HEK293T (cell line): Measurements from ENCODE around the gene HASPIN.

Experiments
- CTCF ChIA-PET: fragments of 350-600 bp; formaldehyde crosslinking; extraction: SDS; loops from one replicate; lab custom pipeline; 2021; ENCODE audit warnings: antibody characterized with exemption, inconsistent platforms; lab: Yijun Ruan, JAX
- POLR2A ChIA-PET: fragments of 350-600 bp; formaldehyde crosslinking; extraction: SDS; loops from one replicate; lab custom pipeline; 2020; ENCODE audit warnings: antibody characterized with exemption, inconsistent platforms; lab: Yijun Ruan, JAX
- DNase-seq: peaks from one replicate; pipeline ENCODE4 v3.0.0; 2012; ENCODE audit warnings: mixed read lengths; ENCODE audit errors: extremely low spot score
- ARNT ChIP-seq: fragments of 450-650 bp; IDR thresholded peaks from 2 replicates; pipeline ENCODE4 v1.6.1; 2017; ENCODE audit warnings: mild to moderate bottlenecking
- BHLHE40 ChIP-seq: fragments of 450-650 bp; IDR thresholded peaks from 2 replicates; pipeline ENCODE4 v1.6.1; 2016; ENCODE audit warnings: mild to moderate bottlenecking, moderate library complexity, borderline replicate concordance
- CTBP1 ChIP-seq: fragments of 450-650 bp; IDR thresholded peaks from 2 replicates; pipeline ENCODE4 v1.6.1; 2016; ENCODE audit warnings: borderline replicate concordance
- ELF4 ChIP-seq: fragments of 450-650 bp; IDR thresholded peaks from 2 replicates; pipeline ENCODE4 v1.6.1; 2017; ENCODE audit warnings: antibody characterized with exemption
- FOXA1 ChIP-seq: fragments of 450-650 bp; IDR thresholded peaks from 2 replicates; pipeline ENCODE4 v1.6.1; 2016; ENCODE audit warnings: mild to moderate bottlenecking
- FOXK2 ChIP-seq: fragments of 450-650 bp; IDR thresholded peaks from 2 replicates; pipeline ENCODE4 v1.6.1; 2016; ENCODE audit warnings: mild to moderate bottlenecking
- FOXM1 ChIP-seq: fragments of 450-650 bp; IDR thresholded peaks from 2 replicates; pipeline ENCODE4 v1.6.1; 2017; ENCODE audit warnings: mild to moderate bottlenecking, borderline replicate concordance
- HDGF ChIP-seq: fragments of 450-650 bp; IDR thresholded peaks from 2 replicates; pipeline ENCODE4 v1.6.1; 2017; ENCODE audit warnings: antibody characterized with exemption, borderline replicate concordance
- L3MBTL2 ChIP-seq: fragments of 450-650 bp; conservative IDR thresholded peaks from 2 replicates; pipeline ENCODE4 v1.6.1; 2016; ENCODE audit warnings: mild to moderate bottlenecking
- LEF1 ChIP-seq: fragments of 450-650 bp; IDR thresholded peaks from 2 replicates; pipeline ENCODE4 v1.6.1; 2017; ENCODE audit warnings: mild to moderate bottlenecking, borderline replicate concordance
- NFRKB ChIP-seq: fragments of 450-650 bp; IDR thresholded peaks from 2 replicates; pipeline ENCODE4 v1.6.1; 2016; ENCODE audit warnings: mild to moderate bottlenecking, moderate library complexity
- PKNOX1 ChIP-seq: fragments of 450-650 bp; IDR thresholded peaks from 2 replicates; pipeline ENCODE4 v1.6.1; 2016
- SP1 ChIP-seq: fragments of 450-650 bp; IDR thresholded peaks from 2 replicates; pipeline ENCODE4 v1.6.1; 2017
- SUZ12 ChIP-seq: fragments of 450-650 bp; IDR thresholded peaks from 2 replicates; pipeline ENCODE4 v1.6.1; 2016; ENCODE audit warnings: mild to moderate bottlenecking
- TARDBP ChIP-seq: fragments of 450-650 bp; IDR thresholded peaks from 2 replicates; pipeline ENCODE4 v1.6.1; 2016
- ZNF384 ChIP-seq: fragments of 450-650 bp; IDR thresholded peaks from 2 replicates; pipeline ENCODE4 v1.6.1; 2016

The HASPIN gene

GRCh38 chr17:3748576-3748975 is 24.9 kb downstream of the HASPIN start:
- POLR2A ChIA-PET, result no interaction called here
- TF ChIP-seq PKNOX1 (no peak), HDGF (no peak), SP1 (no peak), ELF4 (no peak), BHLHE40 (no peak), TARDBP (no peak), FOXM1 (no peak), ARNT (no peak), LEF1 (no peak), NFRKB (no peak), CTBP1 (no peak)
- DNase-seq, result no peak
- CTCF ChIA-PET, result no interaction called here

GRCh38 chr17:3750296-3750695 is 26.6 kb downstream of the HASPIN start:
- POLR2A ChIA-PET, result no interaction called here
- DNase-seq, result no peak
- CTCF ChIA-PET, result no interaction called here
- TF ChIP-seq L3MBTL2 (no peak), FOXM1 (no peak), ARNT (no peak), ELF4 (no peak), CTBP1 (no peak), HDGF (no peak), FOXK2 (no peak)

- no peak for DNase-seq
- ChIA-PET CTCF (interaction anchor here (0.8 to 1.0 kb wide), 2 partner anchors 13 to 17 kb away, joined by 3 read pairs; no protein-coding TSS in a partner anchor), POLR2A (no interaction called here)
- TF ChIP-seq HDGF, result no peak
- TF ChIP-seq NFRKB, result no peak
- TF ChIP-seq ZNF384, result no peak
- no peak for TF ChIP-seq SP1
- TF ChIP-seq ELF4, result no peak
- TF ChIP-seq FOXK2, result no peak
- TF ChIP-seq ARNT, result no peak
- TF ChIP-seq SUZ12, result no peak
- TF ChIP-seq PKNOX1, result no peak
- no peak for TF ChIP-seq TARDBP
- TF ChIP-seq FOXA1, result no peak
- TF ChIP-seq LEF1, result no peak
- no peak for TF ChIP-seq BHLHE40
- no peak for TF ChIP-seq FOXM1
- TF ChIP-seq L3MBTL2, result no peak
- no peak for TF ChIP-seq CTBP1
These were observed 27.2 kb downstream of the HASPIN start for GRCh38 chr17:3750926-3751325.

- TF ChIP-seq FOXM1, result no peak
- no peak for TF ChIP-seq SUZ12
- TF ChIP-seq SP1, result no peak
- TF ChIP-seq CTBP1, result no peak
- no peak for TF ChIP-seq FOXA1
- no peak for TF ChIP-seq LEF1
- TF ChIP-seq ARNT, result no peak
- no peak for TF ChIP-seq FOXK2
- TF ChIP-seq BHLHE40, result no peak
- TF ChIP-seq HDGF, result no peak
- no peak for TF ChIP-seq PKNOX1
- TF ChIP-seq TARDBP, result no peak
- TF ChIP-seq NFRKB, result no peak
- no peak for TF ChIP-seq ELF4
- no peak for TF ChIP-seq ZNF384
- ChIA-PET CTCF (interaction anchor here (1.0 kb wide), 1 partner anchor 14 kb away, joined by 3 read pairs; no protein-coding TSS in a partner anchor), POLR2A (no interaction called here)
- no peak for DNase-seq
These were observed 28.1 kb downstream of the HASPIN start for GRCh38 chr17:3751836-3752235.

GRCh38 chr17:3753624-3754023 is 29.9 kb downstream of the HASPIN start:
- ChIA-PET CTCF (interaction anchor here (1.1 kb wide), 1 partner anchor 16 kb away, joined by 3 read pairs; no protein-coding TSS in a partner anchor), POLR2A (interaction anchor here (0.8 kb wide), 1 partner anchor 30 kb away, joined by 3 read pairs; the partner anchor contains the start of gene HASPIN)
- no peak for DNase-seq
- TF ChIP-seq TARDBP (no peak), CTBP1 (no peak), ZNF384 (no peak)

- no peak for DNase-seq
- ChIA-PET POLR2A (interaction anchor here (0.8 kb wide), 1 partner anchor 31 kb away, joined by 3 read pairs; the partner anchor contains the start of gene HASPIN), CTCF (interaction anchor here (1.1 kb wide), 1 partner anchor 16 kb away, joined by 3 read pairs; no protein-coding TSS in a partner anchor)
- TF ChIP-seq ZNF384 (no peak), BHLHE40 (no peak), TARDBP (no peak), FOXA1 (no peak), FOXK2 (no peak), SUZ12 (no peak), HDGF (no peak), NFRKB (no peak), L3MBTL2 (no peak), SP1 (no peak), LEF1 (no peak)
These were observed 30.4 kb downstream of the HASPIN start for GRCh38 chr17:3754066-3754457.
